HG02852 (cell line): Measurements from ENCODE around the gene DLL1.
A peak's percentile ranks its signal among the peaks of the same experiment; 100 is the strongest.
"Not testable (repeated sequence)": the region's sequence is repeated elsewhere in the genome, so short reads cannot be mapped to it uniquely, and the experiment has no call there.

Source experiments
- ATAC-seq: cut with Tn5 transposase; IDR thresholded peaks from one replicate; pipeline ENCODE4 v1.9.1; 2021; ENCODE audit warnings: mild to moderate bottlenecking, moderate library complexity; ENCODE audit not compliant: unreplicated experiment

Gene DLL1, protein sequence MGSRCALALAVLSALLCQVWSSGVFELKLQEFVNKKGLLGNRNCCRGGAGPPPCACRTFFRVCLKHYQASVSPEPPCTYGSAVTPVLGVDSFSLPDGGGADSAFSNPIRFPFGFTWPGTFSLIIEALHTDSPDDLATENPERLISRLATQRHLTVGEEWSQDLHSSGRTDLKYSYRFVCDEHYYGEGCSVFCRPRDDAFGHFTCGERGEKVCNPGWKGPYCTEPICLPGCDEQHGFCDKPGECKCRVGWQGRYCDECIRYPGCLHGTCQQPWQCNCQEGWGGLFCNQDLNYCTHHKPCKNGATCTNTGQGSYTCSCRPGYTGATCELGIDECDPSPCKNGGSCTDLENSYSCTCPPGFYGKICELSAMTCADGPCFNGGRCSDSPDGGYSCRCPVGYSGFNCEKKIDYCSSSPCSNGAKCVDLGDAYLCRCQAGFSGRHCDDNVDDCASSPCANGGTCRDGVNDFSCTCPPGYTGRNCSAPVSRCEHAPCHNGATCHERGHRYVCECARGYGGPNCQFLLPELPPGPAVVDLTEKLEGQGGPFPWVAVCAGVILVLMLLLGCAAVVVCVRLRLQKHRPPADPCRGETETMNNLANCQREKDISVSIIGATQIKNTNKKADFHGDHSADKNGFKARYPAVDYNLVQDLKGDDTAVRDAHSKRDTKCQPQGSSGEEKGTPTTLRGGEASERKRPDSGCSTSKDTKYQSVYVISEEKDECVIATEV

DNA sequence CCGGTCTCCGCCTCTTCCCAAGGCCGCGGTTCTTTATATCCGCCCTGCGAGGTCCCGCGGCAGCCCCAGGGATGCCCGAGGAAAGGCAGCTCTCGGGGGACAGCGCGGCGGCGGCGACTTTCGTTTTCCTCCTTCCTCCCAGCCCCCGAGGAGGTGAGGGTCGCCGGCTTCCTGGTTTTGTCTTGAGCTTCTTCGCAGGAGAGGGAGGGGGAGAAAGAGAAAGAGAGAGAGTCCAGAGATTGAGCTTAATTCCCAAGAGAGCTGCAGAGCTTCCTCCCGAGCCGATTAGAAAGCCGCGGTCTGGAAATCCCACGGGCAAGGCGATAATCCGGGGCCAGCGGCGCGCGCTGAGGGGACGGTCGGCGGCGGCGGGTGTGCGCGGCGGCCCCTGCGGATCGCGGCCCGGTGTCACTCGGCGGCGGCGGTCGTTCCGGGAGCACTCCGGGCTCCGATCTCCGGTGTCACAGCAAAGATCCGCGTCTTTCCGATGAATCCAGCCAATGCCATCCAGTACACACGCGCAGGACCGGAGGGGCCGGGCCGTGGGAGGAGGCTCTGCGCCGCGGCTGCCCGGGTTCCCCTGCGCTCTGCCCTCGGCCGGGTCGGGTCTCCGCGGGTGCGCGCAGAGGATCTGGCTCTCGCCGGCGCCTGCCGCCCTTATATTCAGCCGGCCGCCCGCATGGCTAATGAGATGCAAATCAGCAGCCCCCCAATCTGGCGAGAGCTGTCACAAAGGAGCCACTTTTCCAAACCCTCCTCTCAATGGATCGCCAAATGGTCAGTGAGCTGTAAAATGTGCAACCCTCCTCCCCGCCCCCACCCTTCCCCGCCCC lies at the start of gene DLL1:
TSS of gene DLL1 (minus strand) at position 783 of the 833 bp plus-strand sequence. CDS start 939 bp downstream, outside the sequence.
- ATAC-seq: no peak

DNA sequence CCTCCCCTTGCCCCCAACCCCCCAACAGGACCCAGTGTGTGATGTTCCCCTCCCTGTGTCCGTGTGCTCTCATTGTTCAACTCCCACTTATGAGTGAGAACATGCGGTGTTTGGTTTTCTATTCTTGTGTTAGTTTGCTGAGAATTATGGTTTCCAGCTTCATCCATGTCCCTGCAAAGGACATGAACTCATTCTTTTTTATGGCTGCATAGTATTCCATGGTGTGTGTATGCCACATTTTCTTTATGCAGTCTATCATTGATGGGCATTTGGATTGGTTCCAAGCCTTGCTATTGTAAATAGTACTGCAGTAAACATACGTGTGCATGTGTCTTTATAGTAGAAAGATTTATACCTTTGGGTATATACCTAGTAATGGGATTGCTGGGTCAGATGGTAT lies 44.3 kb upstream of the DLL1 start:
- ATAC-seq: not testable (repeated sequence)

DNA sequence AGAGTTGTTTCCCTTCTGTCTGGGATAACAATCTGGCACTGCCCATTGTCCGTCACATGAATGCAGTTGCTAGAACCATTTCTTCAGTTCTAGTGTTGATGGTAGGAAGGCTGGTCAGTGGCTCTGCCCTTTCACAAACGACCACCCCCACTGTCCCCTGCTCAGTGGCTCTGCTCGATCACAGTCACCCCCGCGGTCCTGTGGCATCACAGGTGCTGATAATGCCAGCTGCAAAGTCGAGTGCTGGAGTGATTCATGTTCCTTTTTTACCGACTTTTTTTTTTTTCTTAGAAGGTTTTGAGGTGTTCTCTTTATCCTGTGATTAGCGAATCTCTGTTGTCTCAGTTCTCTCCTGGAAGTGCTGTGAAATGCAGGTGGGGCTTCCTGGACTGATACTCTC lies 38.4 kb upstream of the DLL1 start:
- ATAC-seq: no peak

DNA sequence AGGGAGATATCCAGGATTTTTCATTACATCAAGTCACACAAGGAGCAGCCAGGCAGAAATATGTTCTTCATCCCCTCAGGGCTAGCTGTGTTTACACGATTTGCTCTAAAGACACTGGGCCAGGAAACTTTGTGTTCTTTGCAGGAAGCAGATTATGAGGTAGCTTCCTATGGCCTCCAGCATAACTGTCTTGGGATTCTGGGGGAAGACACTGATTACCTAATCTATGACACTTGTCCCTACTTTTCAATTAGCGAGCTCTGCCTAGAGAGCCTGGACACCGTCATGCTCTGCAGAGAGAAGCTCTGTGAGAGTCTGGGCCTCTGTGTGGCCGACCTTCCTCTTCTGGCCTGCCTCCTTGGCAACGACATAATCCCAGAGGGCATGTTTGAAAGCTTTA lies 26.8 kb upstream of the DLL1 start:
- no peak for ATAC-seq

DNA sequence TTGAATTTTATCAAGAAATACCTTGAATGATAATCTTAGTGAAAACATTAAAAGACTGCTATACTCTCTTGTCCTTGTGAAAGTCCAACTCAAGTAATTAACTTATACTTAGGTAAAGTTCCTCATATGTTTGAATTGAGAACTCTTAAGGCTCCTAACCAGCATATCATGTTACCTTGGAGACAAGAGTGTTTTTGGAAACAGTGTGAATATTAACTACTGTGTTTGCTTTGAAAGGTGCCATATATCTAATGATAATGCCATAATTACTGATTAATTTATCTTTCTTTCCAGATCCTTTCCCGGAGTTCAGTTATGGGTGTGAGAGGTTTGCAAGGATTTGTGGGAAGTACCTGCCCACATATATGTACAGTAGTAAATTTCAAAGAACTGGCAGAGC lies 26.2 kb upstream of the DLL1 start:
- ATAC-seq: no peak

DNA sequence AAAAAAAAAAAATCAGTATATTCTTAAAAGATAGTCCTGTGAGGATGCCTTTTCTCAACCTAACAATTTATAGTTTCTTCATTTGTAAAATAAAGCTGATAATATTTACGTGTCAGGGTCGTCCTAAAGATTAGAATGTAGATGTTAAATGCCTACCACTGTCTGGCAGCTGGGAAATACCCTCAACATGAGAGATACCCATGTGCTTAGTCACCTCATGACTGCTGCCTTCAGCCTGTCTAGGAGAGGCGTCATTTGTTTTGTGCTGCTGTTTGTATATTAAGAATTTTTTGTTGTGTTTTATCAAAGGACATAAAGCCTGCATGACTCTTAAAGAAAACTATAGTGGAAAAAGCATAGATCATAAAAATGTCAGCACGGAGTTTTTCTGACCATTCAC lies 25.2 kb upstream of the DLL1 start:
- no peak for ATAC-seq

DNA sequence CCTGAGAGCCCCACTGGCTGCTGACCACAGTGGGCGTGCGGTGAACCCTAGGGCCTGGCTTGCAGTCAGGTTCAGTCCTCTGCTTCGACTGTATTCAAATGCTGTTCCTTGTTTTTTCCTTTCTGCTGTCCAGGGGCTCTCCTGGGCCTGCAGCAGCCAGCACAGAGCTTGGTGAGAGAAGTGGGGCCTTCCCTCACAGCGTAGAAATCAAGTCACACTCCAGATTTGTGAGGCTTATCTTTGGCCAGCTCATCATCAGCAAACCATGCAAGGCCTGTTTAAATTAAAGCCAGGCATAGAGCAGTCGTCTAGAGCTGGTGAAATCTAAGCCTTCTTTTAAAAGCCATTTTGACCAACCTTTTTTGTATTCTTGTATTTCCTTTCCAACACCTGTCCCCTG lies 24.1 kb upstream of the DLL1 start:
- ATAC-seq: no peak

DNA sequence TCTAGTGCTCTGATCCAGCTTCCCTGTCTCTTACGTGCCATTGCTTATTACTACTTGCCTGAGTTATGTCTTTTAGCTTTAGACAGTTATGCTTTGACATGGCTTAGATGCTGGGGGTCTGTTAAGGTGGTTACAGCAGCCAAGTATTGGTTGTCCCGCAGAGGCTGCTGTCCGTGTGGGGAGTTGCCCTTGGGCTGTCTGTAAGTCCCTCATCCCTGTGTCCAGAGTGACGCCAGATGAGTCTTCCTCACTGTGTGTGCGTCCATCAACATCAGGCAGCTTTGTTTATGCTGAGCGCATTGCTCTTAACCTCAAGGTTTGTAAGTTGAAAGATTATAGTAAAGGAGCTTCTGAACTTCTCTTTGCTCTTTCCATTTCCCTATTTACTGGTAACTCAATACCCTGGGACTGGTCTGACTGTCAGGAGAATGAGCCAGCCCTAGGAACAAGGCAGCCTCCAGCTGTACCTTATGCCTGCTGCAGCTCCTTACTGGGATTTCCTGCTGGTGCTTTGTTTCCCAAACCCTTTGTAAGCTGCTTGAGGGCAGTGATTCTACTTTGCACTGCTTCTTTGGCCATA lies 22.9 kb upstream of the DLL1 start:
- no peak for ATAC-seq

DNA sequence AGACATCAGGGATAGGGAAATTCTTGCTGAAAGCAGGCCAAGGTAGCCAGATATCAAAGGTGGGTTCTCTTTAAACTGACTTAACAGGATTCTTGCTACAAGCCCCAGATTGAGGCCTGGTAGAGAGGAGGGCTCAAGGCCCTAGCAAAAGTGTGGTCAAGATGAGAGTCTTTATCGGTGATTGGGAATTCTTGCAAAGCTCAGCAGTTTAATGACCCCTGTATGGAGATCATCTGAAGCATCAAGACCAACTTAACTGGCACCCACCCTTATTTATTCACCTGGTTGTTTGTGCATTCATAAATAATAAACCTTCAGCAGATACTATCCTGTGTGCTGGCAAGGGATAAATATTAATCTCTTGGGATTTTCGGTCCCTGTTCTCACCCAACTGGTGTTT lies 22.0 kb upstream of the DLL1 start:
- ATAC-seq: no peak

DNA sequence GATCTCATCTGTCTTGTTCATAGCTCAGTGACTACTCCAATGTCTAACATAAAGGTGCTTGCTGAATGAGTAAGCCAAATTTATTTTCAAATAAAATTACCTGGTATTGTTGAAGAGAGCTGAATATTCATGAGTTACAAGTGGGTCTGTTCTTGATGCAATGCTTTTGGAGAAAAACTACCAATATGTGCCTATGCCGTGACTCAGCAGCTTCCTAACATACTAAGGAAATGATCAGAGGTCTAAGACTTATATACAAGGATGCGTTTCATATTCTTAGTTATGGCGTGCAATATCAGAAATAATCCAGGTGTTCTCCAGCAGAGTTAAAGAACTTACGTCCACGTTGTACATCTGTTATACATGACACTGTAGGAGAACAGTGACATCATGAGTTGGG lies 20.8 kb upstream of the DLL1 start:
- ATAC-seq: no peak

DNA sequence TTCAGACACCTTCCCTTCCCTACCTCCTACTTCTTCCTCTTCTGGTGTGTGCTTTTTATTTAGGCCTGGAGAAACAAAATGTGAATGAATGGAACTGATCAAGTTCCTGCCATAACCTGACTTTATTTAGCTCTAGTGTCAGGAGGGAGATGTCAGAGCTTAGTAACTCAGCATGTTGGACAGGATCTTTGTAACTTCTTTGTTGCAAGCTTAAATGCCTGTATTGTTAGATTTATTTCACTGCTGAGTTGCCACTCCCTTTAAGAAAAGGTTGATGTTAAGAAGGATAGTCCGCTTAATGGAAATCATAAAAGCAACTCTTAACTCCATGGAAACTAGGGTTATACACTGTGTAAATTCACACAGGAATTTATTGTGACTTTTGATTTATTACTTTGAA lies 17.9 kb upstream of the DLL1 start:
- ATAC-seq: no peak

DNA sequence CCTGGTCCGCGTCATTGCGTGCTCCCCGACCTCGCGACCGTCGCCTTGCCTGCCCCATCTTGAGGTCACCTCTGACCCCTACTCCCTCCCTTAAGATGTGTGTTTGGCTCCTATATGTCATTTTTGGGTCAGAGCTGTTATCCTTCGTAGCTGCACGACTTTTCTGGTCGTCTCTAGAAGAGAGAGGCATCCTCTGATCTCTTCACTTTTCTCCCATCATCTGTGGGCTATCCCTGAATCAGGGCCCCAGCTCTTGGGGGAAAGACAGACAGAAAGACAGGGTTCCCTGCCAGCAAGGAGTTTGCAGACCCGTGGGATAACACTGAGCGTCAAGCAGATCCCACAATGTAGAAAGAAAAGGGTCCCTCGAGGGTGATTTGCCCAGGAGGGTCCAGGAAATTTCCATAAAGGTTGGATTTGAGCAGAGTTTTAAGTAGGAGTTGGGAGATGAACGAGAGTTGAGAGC lies 16.2 kb upstream of the DLL1 start:
- ATAC-seq: no peak

DNA sequence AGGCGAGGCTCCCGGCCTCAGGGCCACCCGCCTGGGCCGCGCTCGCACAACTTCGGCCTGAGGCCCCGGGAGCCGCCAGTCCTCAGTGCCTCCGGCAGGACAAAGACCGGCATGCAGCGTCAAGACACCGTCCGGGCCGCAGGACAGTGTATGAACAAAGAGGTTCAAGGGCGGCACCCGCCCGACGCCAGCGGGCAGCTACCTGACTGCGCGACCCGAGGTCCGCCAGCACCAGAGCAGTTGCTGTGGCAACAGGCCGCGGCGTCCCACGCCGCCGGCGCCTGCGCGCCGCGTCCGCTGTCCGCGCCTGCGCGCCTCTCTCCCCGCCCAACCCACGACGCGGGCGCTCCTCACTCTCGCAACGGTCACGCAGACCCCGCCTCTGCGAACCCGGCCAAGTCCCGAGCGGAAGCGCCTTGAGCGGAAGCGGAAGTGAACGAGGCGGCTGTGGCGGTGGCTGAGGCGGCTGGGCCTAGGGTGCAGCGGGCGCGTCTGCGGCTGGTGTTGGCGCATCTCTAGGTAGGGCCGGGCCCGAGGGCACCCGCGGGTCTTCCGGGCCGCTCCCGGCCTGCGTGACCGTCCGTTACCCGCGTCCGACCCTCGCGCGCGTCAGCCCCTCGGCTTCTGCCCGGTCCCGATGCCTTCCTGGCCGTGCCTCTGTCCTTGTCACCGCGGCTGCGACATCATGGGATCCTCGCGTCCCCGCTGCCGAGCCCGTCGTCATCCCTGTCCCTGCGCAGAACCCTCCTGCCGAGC lies 15.6 kb upstream of the DLL1 start, which contains the start of gene FAM120B:
TSS of gene FAM120B (plus strand) at position 435 of the 756 bp plus-strand sequence. CDS start 10,633 bp downstream, outside the sequence.
- ATAC-seq: peak; percentile 97

DNA sequence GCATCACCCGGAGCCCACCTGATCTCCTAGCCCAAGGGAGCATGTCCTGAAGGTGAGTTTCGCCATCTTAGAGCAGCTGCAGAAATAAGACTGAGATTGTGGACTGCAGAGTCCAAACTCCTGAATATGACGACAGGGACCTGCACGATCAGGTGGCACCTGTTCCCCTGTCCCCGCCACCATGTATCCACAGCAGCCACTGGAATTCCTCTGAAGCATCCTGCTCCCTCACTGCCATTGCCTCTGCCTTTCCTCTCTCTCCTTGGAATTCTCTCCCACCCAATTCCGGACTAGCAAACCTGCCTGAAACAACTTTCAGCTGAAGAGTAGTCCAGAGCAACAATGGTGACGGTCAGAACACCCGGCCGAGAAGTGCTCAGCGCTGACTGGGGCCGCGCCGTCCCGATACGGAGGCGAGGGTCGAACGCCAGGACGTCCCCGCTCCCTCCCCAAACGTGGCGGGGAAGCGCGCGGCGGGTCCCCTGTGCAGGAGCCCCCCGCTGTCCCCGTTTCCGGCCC lies 15.0 kb upstream of the DLL1 start:
- ATAC-seq: peak; percentile 10

DNA sequence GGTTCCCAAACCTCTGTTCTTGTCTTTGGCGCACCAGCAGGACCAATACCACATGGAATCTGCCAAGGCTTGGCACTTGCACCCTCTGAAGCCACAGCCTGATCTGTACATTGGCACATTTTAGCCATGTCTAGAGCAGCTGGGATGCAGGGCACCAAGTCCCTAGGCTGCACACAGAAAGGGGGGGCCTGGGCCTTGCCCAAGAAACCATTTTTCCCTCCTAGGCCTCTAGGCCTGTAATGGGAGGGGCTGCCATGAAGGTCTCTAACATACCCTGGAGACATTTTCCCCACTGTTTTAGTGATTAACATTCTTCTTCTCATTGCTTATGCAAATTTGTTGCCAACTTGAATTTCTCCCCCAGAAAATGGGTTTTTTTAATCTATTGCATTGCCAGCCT lies 10.3 kb upstream of the DLL1 start:
- ATAC-seq: no peak

DNA sequence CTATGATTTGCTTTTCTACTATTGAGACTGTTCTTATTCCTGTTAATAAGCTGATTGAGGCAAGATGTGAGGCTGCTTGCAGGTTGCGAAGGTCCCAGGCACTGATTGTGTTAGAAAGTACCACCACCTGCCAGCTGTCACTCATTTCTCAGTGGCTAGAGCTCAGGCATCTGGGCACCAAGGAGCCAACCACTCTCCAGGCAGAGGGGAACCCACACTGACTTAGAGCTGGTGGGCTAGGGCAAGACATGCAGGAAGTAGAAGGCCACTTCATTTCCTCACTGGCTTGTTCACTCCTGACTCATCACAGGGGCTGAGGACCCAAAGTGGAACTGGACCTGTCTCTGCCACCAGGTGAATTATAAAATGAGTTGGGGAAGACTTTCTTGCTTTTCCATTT lies 7.8 kb upstream of the DLL1 start:
- no peak for ATAC-seq

DNA sequence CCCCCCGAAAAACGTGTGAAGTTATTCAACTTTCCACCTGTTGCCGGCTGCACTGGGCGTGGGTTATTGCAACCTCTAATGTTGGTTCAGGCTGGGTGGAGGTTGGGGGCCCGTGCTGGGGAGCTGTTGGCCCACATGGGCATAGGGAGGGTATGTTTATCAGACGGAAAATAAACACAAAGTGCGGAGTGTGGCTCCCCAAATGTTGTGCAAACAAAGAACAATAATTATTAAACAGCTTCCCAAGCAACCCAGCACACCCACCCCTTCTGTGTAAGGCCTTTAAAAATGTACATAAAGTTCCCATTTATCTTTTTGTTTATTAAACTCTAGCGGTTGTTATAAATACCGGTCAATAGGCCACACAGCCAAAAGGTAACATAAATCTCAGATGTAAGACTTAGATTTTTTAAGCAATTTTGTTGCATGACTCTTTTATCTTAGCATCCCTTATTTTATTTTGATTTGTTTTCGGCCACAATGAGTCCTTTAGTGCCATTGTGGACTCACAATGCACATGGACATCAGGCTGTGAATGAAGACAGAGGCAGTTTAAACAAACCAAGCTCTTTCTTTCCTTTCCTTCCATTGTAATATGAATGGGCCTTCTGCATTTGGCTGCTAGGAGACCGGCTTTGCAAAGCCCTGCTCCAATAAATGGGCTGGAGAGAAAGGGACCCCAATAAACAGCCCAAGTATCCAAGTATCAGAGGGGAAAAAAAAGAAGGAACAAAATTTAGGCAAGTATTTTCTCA lies 6.9 kb upstream of the DLL1 start:
- no peak for ATAC-seq

DNA sequence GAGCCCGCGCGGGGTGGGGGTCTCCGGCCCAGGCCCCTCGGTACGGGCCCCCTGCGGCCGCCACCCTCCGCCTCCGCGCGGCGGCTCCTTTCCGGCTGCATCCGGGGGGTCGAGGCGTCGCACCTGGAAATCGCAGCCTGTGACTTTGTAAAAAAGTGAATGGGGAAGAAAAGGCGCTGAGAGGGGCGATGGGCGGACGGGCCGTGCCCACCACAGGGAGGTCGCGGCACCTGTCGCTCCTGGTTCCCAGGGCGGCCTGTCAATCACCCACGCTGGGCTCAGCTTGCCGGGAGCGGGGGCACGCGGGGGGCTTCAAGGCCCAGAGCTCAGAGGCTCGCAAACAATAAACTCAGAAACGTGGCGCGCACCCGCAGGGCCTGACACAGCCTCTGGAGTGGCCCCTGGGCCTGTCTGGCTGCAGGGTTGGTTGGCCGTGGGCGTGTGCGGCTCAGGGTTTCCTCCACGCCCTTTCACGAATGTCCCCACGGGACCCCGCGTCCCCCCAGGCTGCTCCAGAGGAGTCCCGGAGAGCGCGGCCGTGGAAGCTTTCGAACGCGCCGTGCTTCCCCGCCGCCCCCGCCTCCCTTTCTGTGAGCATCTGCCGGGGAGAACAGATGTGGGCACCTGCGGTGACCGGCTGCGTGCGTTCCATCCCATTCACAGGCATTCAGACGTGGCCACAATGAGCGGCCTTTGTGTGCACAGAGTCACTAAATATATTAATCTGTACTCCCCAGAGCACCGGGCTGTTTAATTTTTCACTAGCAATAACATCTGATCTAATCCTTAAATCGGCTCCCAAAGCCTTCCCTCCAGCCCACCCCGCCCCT lies 6.1 kb upstream of the DLL1 start:
- no peak for ATAC-seq

DNA sequence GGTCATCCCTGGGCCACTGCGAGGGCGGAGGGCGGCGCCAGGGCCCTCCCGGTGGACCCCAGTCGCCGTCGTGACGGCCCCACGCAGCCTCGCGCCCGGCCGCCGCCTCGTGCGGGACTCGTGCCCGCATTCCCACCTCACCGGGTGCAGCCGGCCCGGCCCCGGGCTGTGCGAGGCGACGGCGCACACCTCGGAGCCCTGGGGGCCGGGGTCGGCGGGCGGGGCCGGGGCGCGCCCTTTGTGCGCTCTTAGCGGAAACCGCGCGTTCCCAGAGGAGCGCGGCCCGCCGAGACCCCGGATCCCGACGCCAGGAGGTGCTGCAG lies 5.5 kb upstream of the DLL1 start:
- ATAC-seq: no peak
